HepG2 (cell line): ENCODE results near the gene TMSB15C. TPM values are rescaled to one million over a fixed set of nuclear protein-coding genes. Genes with fewer than 3 reads are reported as not detected.

Experiments used
- ATAC-seq: fragments of 200-7000 bp; cut with Tn5 transposase; 3 replicates; pipeline ENCODE4 v1.9.1; 2020; ENCODE audit warnings: mild to moderate bottlenecking, moderate library complexity
- BruUV-seq: library from RNA; stranded (reverse); fragments of 400-500 nt; replicated peaks from 2 replicates; lab custom pipeline; 2021; lab: Mats Ljungman, UMichigan
- CTCF ChIA-PET: fragments of 300-600 bp; formaldehyde crosslinking; extraction: SDS; loops from one replicate; lab custom pipeline; 2021; ENCODE audit warnings: low total read pairs, inconsistent platforms, low intra/inter-chr PET ratio; lab: Yijun Ruan, JAX
- POLR2A ChIA-PET: fragments of 350-600 bp; sonication (Branson Sonifier 250); formaldehyde crosslinking; loops from one replicate; lab custom pipeline; 2020; ENCODE audit warnings: antibody characterized with exemption, inconsistent platforms; lab: Yijun Ruan, JAX
- DNase-seq: peaks from one replicate; pipeline ENCODE4 v3.0.0-alpha.2; 2015; ENCODE audit warnings: low spot score
- FAIRE-seq: peaks from 3 replicates; lab custom pipeline; 2011; peaks lifted over from hg19 to GRCh38; lab: Jason Lieb, UNC
- H2AFZ ChIP-seq: one replicate; pipeline ENCODE4 v1.6.1; 2011; ENCODE audit warnings: low read length, inconsistent platforms
- H3K27ac ChIP-seq: fragments of 300-600 bp; 3 replicates; pipeline ENCODE4 v1.8.0; 2011; ENCODE audit warnings: mixed run types, mild to moderate bottlenecking, mixed read lengths, low read length, inconsistent platforms; ENCODE audit not compliant: insufficient read depth; ENCODE audit errors: extremely low read length
- H3K27me3 ChIP-seq, 2 experiments: fragments of 200-600 bp in 1 of 2; 2 replicates in 1 of 2; 3 replicates in 1 of 2; pipeline versions ENCODE4 v1.6.0 to v1.8.0; 2011; ENCODE audit warnings: low read length in 2 of 2, mild to moderate bottlenecking in 2 of 2, moderate library complexity in 2 of 2, inconsistent platforms in 1 of 2; ENCODE audit not compliant: insufficient read depth in 2 of 2, control insufficient read depth in 1 of 2
- H3K36me3 ChIP-seq, 2 experiments: fragments of 200-600 bp in 1 of 2; replicated peaks in 1 of 2; 2 replicates in 1 of 2; 3 replicates in 1 of 2; pipeline versions ENCODE4 v1.5.1 to v1.8.0; 2011; ENCODE audit warnings: low read length in 2 of 2, inconsistent platforms in 1 of 2; ENCODE audit not compliant: insufficient read depth in 2 of 2, control insufficient read depth in 1 of 2
- H3K4me1 ChIP-seq: 2 replicates; pipeline ENCODE4 v1.5.1; 2012; ENCODE audit warnings: low read length, inconsistent platforms; ENCODE audit not compliant: insufficient read depth
- H3K4me2 ChIP-seq: 2 replicates; pipeline ENCODE4 v1.6.0; 2011; ENCODE audit warnings: low read depth, low read length, inconsistent platforms
- H3K4me3 ChIP-seq, 3 experiments: fragments of 200-600 bp in 1 of 3; sonication (generic), shearing (Covaris generic) in 1 of 3; replicated peaks in 1 of 3; 2 replicates each; pipeline ENCODE4 v1.5.1; 2011 to 2016; ENCODE audit warnings: low read length in 3 of 3, inconsistent platforms in 2 of 3, low read depth in 2 of 3, mild to moderate bottlenecking in 2 of 3, control low read depth in 1 of 3, mixed read lengths in 1 of 3; ENCODE audit not compliant: insufficient read depth in 1 of 3
- H3K79me2 ChIP-seq: one replicate; pipeline ENCODE4 v1.6.1; 2011; ENCODE audit warnings: low read length, inconsistent platforms; ENCODE audit not compliant: insufficient read depth
- H3K9ac ChIP-seq: 2 replicates; pipeline ENCODE4 v1.6.0; 2011; ENCODE audit warnings: mild to moderate bottlenecking, low read depth, low read length, inconsistent platforms; ENCODE audit not compliant: insufficient read depth
- H3K9me3 ChIP-seq: 2 replicates; pipeline ENCODE4 v1.5.1; 2012; ENCODE audit warnings: mild to moderate bottlenecking, low read length
- H4K20me1 ChIP-seq: 2 replicates; pipeline ENCODE4 v1.6.0; 2011; ENCODE audit warnings: inconsistent platforms, mild to moderate bottlenecking, low read length, moderate library complexity; ENCODE audit not compliant: insufficient read depth
- AHR ChIP-seq: IDR thresholded peaks from 2 replicates; pipeline ENCODE4 v1.6.1; 2018; ENCODE audit warnings: missing genetic modification reagents, missing compliant biosample characterization
- ARNT2 ChIP-seq: sonication (generic); formaldehyde crosslinking; IDR thresholded peaks from 2 replicates; pipeline ENCODE4 v1.8.0; 2022; ENCODE audit warnings: mild to moderate bottlenecking, low read depth, missing genetic modification reagents, moderate library complexity
- ATF7-NPFF ChIP-seq: sonication (generic); formaldehyde crosslinking; IDR thresholded peaks from 2 replicates; pipeline ENCODE4 v1.8.1; 2023; ENCODE audit warnings: mild to moderate bottlenecking, low read depth, missing genetic modification reagents, moderate library complexity
- GABPB1 ChIP-seq: IDR thresholded peaks from 2 replicates; pipeline ENCODE4 v1.6.1; 2016; ENCODE audit warnings: mild to moderate bottlenecking, missing genetic modification reagents, moderate library complexity, missing compliant biosample characterization
- IRF1 ChIP-seq: sonication (generic); formaldehyde crosslinking; IDR thresholded peaks from 2 replicates; pipeline ENCODE4 v1.4.0; 2020; ENCODE audit warnings: low read depth, mild to moderate bottlenecking, missing genetic modification reagents
- KMT2B ChIP-seq: IDR thresholded peaks from 2 replicates; pipeline ENCODE4 v1.6.1; 2016; ENCODE audit warnings: missing genetic modification reagents, missing compliant biosample characterization
- MAX ChIP-seq: IDR thresholded peaks from 2 replicates; pipeline ENCODE4 v1.6.1; 2012; ENCODE audit warnings: inconsistent platforms
- NFYB ChIP-seq: sonication (generic); formaldehyde crosslinking; IDR thresholded peaks from 2 replicates; pipeline ENCODE4 v1.4.0; 2020; ENCODE audit warnings: missing genetic modification reagents
- NFYC ChIP-seq: IDR thresholded peaks from 2 replicates; pipeline ENCODE4 v1.6.1; 2016; ENCODE audit warnings: missing genetic modification reagents, missing compliant biosample characterization
- RBFOX2 ChIP-seq: fragments of 200-400 bp; formaldehyde crosslinking; IDR thresholded peaks from 2 replicates; pipeline ENCODE4 v1.6.1; 2017; ENCODE audit warnings: low read depth, mild to moderate bottlenecking, low read length
- ZFX ChIP-seq: sonication (generic); formaldehyde crosslinking; IDR thresholded peaks from 2 replicates; pipeline ENCODE4 v1.4.0; 2020; ENCODE audit warnings: mild to moderate bottlenecking, low read depth, missing genetic modification reagents, moderate library complexity
- ZNF230 ChIP-seq: sonication (generic); formaldehyde crosslinking; IDR thresholded peaks from 2 replicates; pipeline ENCODE4 v1.4.0; 2020; ENCODE audit warnings: mild to moderate bottlenecking, missing genetic modification reagents
- ZNF558 ChIP-seq: sonication (generic); formaldehyde crosslinking; IDR thresholded peaks from 2 replicates; pipeline ENCODE4 v1.9.0; 2022; ENCODE audit warnings: mild to moderate bottlenecking, missing genetic modification reagents, borderline replicate concordance
- ZNF572 ChIP-seq: sonication (generic); formaldehyde crosslinking; IDR thresholded peaks from 2 replicates; pipeline ENCODE4 v1.5.1; 2020; ENCODE audit warnings: mild to moderate bottlenecking, missing genetic modification reagents
- ZNF598 ChIP-seq: sonication (generic); formaldehyde crosslinking; IDR thresholded peaks from 2 replicates; pipeline ENCODE4 v1.5.1; 2020; ENCODE audit warnings: mild to moderate bottlenecking, missing genetic modification reagents, borderline replicate concordance
- WGBS: methylation state at CpG from one replicate; pipeline ENCODE4 v1.1.6; 2017; ENCODE audit warnings: low lambda C conversion rate; 5-methylcytosine and 5-hydroxymethylcytosine counted together
- in situ Hi-C: cut with HindIII; loops from 2 replicates; pipeline ENCODE4 v1.10.0; 2017; ENCODE audit warnings: low pct_unique_long_range_greater_than_20kb; ENCODE audit not compliant: extremely low pct_ligation_motif_present
- intact Hi-C: fragments of 100-400 bp; cut with micrococcal nuclease; formaldehyde crosslinking; loops from one replicate; pipeline ENCODE4 v1.10.0; 2022; ENCODE audit not compliant: unreplicated experiment
- polyA plus RNA-seq, 8 experiments: library from polyadenylated mRNA; depleted of rRNA in 3 of 8; stranded (reverse) in 7 of 8; unstranded in 1 of 8; fragments of >200 nt; fragmentation: Illumina TruSeq in 4 of 8; extraction: Trizol in 4 of 8; gene quantifications; 2 replicates each; pipeline versions ENCODE4 v1.2.1 to v1.2.3, GENCODE V29; 2011 to 2016; ENCODE audit warnings: low read depth in 4 of 8, missing spikeins in 1 of 8, mixed read lengths in 1 of 8; ENCODE audit not compliant: insufficient read depth in 1 of 8
- total RNA-seq, 5 experiments: library from RNA; depleted of rRNA; stranded (reverse); fragments of >200 nt; fragmentation: Illumina TruSeq; extraction: Trizol; gene quantifications; 2 replicates each; pipeline ENCODE4 v1.2.3, GENCODE V29; 2016; ENCODE audit warnings: low read depth in 1 of 5
- TF ChIP-seq, protein P1 (sequence below): sonication (generic); formaldehyde crosslinking; IDR thresholded peaks from 2 replicates; pipeline ENCODE4 v1.4.0; 2020; ENCODE audit warnings: mild to moderate bottlenecking, missing genetic modification reagents
- TF ChIP-seq, protein P2 (sequence below): sonication (generic); formaldehyde crosslinking; IDR thresholded peaks from 2 replicates; pipeline ENCODE4 v1.4.0; 2020; ENCODE audit warnings: mild to moderate bottlenecking, missing genetic modification reagents

TMSB15C gene
- total and polyA plus RNA-seq, 2 of the 13 experiments (the other 11 are each of a cell fraction or from before 2014, with no cell fraction given), result not detected

DNA sequence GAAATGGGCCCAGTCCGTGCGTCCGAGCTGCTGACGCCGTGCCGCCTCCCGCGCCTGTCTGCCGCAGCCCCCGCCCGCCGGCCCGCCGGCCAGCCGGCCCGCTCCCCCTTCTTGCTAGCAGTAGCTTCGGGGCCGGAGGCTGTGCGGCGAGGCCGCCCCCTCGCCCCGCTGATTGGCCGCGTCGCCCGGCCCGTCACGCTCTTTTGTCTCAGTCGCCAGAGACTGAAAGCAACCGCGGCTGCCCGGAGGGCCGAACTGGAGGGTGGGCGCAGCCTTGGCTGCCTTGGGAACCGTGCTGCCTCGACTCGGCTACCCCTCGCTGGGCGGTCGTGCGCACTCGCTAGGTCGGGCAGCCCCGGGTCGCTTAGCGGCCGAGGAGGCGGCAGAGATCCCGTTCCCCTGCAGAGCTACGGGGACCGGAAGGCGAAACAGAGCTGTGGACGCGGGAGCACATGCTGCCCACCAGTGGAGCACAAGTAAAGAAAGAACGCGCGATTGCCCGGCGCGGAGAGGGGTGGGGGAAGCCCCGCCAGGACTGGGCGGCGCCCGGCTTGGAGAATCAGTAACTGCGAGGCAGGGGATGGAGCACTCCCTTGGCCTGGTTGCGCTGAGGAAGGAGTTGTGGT is 36.4 kb upstream of the TMSB15C start, which contains the start of gene ZCCHC18:
ZCCHC18 (plus strand) TSS at position 198 of the 626 bp plus-strand sequence. CDS start 1,589 bp downstream, outside the sequence.
- H3K4me1 ChIP-seq, result no peaks in the 10 kb centered on the region
- no TSS peak for BruUV-seq
- H4K20me1 ChIP-seq, result no peaks in the 10 kb centered on the region
- ChIA-PET POLR2A (no interaction called here), CTCF (interaction anchor here (1.0 kb wide), 1 partner anchor 14 kb away, joined by 3 read pairs; no protein-coding TSS in a partner anchor)
- H3K4me2 ChIP-seq, result peak within 1 kb of the TSS; percentile 75
- intact Hi-C loops (no loop called here), in situ Hi-C loops (loop anchor here (25.0 kb wide), 2 partner anchors 275 to 575 kb away; partner anchors contain the start of gene RAB9B)
- DNase-seq (peak; percentile 3), ATAC-seq (peak; percentile 83), FAIRE-seq (no peak)
- H3K9ac ChIP-seq, result no peak within 1 kb of the TSS
- no peaks in the 10 kb centered on the region for H3K36me3 ChIP-seq
- H3K79me2 ChIP-seq, result no peaks in the 10 kb centered on the region
- no peak within 1 kb of the TSS for H2AFZ ChIP-seq
- peaks cover 0 to 7% of the 10 kb centered on the region in 2 experiments; a peak in 1 of 5 replicates for H3K27me3 ChIP-seq
- no peak within 1 kb of the TSS for H3K27ac ChIP-seq
- no CpG with 5 or more reads among the region's 67 CpGs for WGBS
- H3K4me3 ChIP-seq, result peak within 1 kb of the TSS; percentile 30 to 62 (median 50); a peak in 4 of 6 replicates
- H3K9me3 ChIP-seq, result no peaks in the 10 kb centered on the region
- TF ChIP-seq AHR (no peak), ZNF572 (CRISPR knock-in tag) (no peak), NFYC (CRISPR knock-in tag) (no peak), ATF7-NPFF (CRISPR knock-in tag) (0 out of 2 replicates have a peak, but pooled peaks have one; percentile 46), ZNF558 (CRISPR knock-in tag) (peak; percentile 49; the same call in 1 of the 2 replicates), ARNT2 (peak; percentile 54; the same call in 1 of the 2 replicates), GABPB1 (CRISPR knock-in tag) (peak; percentile 72; the same call in 1 of the 2 replicates), KMT2B (0 out of 2 replicates have a peak, but pooled peaks have one; percentile 24), RBFOX2 (0 out of 2 replicates have a peak, but pooled peaks have one; percentile 17), ZNF598 (CRISPR knock-in tag) (no peak), MAX (peak; percentile 52; the same call in 1 of the 2 replicates), NFYB (CRISPR knock-in tag) (0 out of 2 replicates have a peak, but pooled peaks have one; percentile 21), ZNF230 (CRISPR knock-in tag) (no peak), IRF1 (CRISPR knock-in tag) (no peak), ZFX (CRISPR knock-in tag) (peak; percentile 17; the same call in 1 of the 2 replicates)
- TF ChIP-seq, protein P1, sequence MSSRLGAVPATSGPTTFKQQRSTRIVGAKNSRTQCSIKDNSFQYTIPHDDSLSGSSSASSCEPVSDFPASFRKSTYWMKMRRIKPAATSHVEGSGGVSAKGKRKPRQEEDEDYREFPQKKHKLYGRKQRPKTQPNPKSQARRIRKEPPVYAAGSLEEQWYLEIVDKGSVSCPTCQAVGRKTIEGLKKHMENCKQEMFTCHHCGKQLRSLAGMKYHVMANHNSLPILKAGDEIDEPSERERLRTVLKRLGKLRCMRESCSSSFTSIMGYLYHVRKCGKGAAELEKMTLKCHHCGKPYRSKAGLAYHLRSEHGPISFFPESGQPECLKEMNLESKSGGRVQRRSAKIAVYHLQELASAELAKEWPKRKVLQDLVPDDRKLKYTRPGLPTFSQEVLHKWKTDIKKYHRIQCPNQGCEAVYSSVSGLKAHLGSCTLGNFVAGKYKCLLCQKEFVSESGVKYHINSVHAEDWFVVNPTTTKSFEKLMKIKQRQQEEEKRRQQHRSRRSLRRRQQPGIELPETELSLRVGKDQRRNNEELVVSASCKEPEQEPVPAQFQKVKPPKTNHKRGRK (CRISPR knock-in tag), result no peak
- TF ChIP-seq, protein P2, sequence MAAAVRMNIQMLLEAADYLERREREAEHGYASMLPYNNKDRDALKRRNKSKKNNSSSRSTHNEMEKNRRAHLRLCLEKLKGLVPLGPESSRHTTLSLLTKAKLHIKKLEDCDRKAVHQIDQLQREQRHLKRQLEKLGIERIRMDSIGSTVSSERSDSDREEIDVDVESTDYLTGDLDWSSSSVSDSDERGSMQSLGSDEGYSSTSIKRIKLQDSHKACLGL (CRISPR knock-in tag), result 0 out of 2 replicates have a peak, but pooled peaks have one; percentile 30
